ENCODE measurements around the gene LTA4H. TPM values are rescaled to one million over a fixed set of nuclear protein-coding genes. Genes with fewer than 3 reads are reported as not detected.

LTA4H gene
- total and polyA plus RNA-seq, 2 of the 4 experiments (the other 2 are of a cell fraction): 41.0 to 43.3 TPM

GRCh38 chr12:96020314-96021003 lies 14.9 kb downstream of the LTA4H start:
- no peaks in the 10 kb centered on the region for H3K79me1 ChIP-seq (ENCODE audit: low read depth in 1 of 2, low read length in 2 of 2)
- no peak overlapping the region for H3K14ac ChIP-seq (replicated peaks; ENCODE audit: low read depth, low read length)

More at GRCh38 chr12:96020314-96021003, 14.9 kb downstream of the LTA4H start:
- H2BK5ac ChIP-seq (ENCODE audit: low read depth, low read length, poor library complexity, severe bottlenecking): no peak overlapping the region
- no peak overlapping the region for H3K4me2 ChIP-seq (ENCODE audit: low read depth, low read length)
- no peak overlapping the region for H4K5ac ChIP-seq (ENCODE audit: low read depth, low read length)
- no peak for ATAC-seq (ENCODE audit: low read depth)
- BruUV-seq (replicated peaks): no TSS peak
- ChIA-PET CTCF (no interaction called here), POLR2A (ENCODE audit: unreplicated experiment) (no interaction called here)
- no peak overlapping the region for H3K23ac ChIP-seq (ENCODE audit: low read depth, low read length)
- in situ Hi-C loops (cut with MboI; ENCODE audit: low sequenced_read_pairs): no loop called here
- no peak overlapping the region for H2BK15ac ChIP-seq (ENCODE audit: low read depth, low read length)
- no peaks in the 10 kb centered on the region for H3K9me3 ChIP-seq (ENCODE audit: control insufficient read depth, insufficient read depth, low read length)
- H3K27ac ChIP-seq (ENCODE audit: insufficient read depth, low read length): no peak overlapping the region
- peaks cover 3% of the 10 kb centered on the region; the same call in 1 of the 2 replicates for H3K9me1 ChIP-seq (ENCODE audit: insufficient read depth, low read length)
- no peak overlapping the region for H2AFZ ChIP-seq (replicated peaks; ENCODE audit: low read length, poor library complexity)
- no peaks in the 10 kb centered on the region for H4K20me1 ChIP-seq (ENCODE audit: insufficient read depth, low read length)
- H2BK120ac ChIP-seq (ENCODE audit: low read depth, low read length): no peak overlapping the region
- H2AK9ac ChIP-seq (replicated peaks; ENCODE audit: low read depth, low read length, poor library complexity): no peak overlapping the region
- WGBS, 2 experiments (ENCODE audit: extremely low coverage in 2 of 2, insufficient read length in 1 of 2): no CpG with 5 or more reads among the region's 3 CpGs
- no peak overlapping the region for H3K56ac ChIP-seq (ENCODE audit: extremely low read depth, insufficient read depth, low read length)
- H3K4me1 ChIP-seq (ENCODE audit: control insufficient read depth, insufficient read depth, low read length): no peaks in the 10 kb centered on the region
- no peaks in the 10 kb centered on the region for H3K27me3 ChIP-seq (ENCODE audit: control insufficient read depth, insufficient read depth, low read length)
- no peak overlapping the region for H3K4ac ChIP-seq (ENCODE audit: low read depth, low read length)
- intact Hi-C loops (cut with micrococcal nuclease): no loop called here
- no peak overlapping the region for H3K18ac ChIP-seq (ENCODE audit: low read depth, low read length)
- no peak for DNase-seq
- H2BK20ac ChIP-seq (ENCODE audit: low read depth, low read length): no peak overlapping the region
- H2AK5ac ChIP-seq (ENCODE audit: low read depth, low read length): no peak overlapping the region
- H4K91ac ChIP-seq (ENCODE audit: insufficient read depth, low read depth, low read length): no peak overlapping the region
- TF ChIP-seq MXI1 (IDR thresholded peaks at IDR 0.05; ENCODE audit: borderline replicate concordance, low read depth, low read length) (no peak), NFE2L2 (IDR thresholded peaks at IDR 0.05; ENCODE audit: low read depth, low read length) (no peak), CTCF (conservative IDR thresholded peaks at IDR 0.05; ENCODE audit: low read depth, low read length) (no peak), RCOR1 (IDR thresholded peaks at IDR 0.05; ENCODE audit: insufficient replicate concordance, low read length) (no peak), MAFK (IDR thresholded peaks at IDR 0.05; ENCODE audit: low read depth, low read length) (no peak), RFX5 (IDR thresholded peaks at IDR 0.05; ENCODE audit: low read depth, low read length) (no peak), MAZ (IDR thresholded peaks at IDR 0.05; ENCODE audit: borderline replicate concordance, low read depth, low read length) (no peak), RAD21 (IDR thresholded peaks at IDR 0.05; ENCODE audit: low read length) (no peak), CEBPB (IDR thresholded peaks at IDR 0.05; ENCODE audit: low read depth, low read length) (no peak), USF2 (IDR thresholded peaks at IDR 0.05; ENCODE audit: low read depth, low read length) (no peak), ELK1 (IDR thresholded peaks at IDR 0.05; ENCODE audit: borderline replicate concordance, low read depth, low read length) (no peak), CHD1 (IDR thresholded peaks at IDR 0.05; ENCODE audit: low read depth, low read length) (no peak), BHLHE40 (IDR thresholded peaks at IDR 0.05; ENCODE audit: low read depth, low read length) (no peak), FOS (IDR thresholded peaks at IDR 0.05; ENCODE audit: low read depth, low read length) (no peak), SMC3 (IDR thresholded peaks at IDR 0.05; ENCODE audit: low read depth, low read length) (no peak), POLR2A (IDR thresholded peaks at IDR 0.05; ENCODE audit: low read depth, low read length) (no peak)
- peaks cover 14% of the 10 kb centered on the region for H3K36me3 ChIP-seq (ENCODE audit: control insufficient read depth, insufficient read depth, low read length)
- no peak overlapping the region for H3K9ac ChIP-seq (ENCODE audit: low read depth, low read length)
- H4K8ac ChIP-seq (ENCODE audit: low read depth in 2 of 2, low read length in 2 of 2): no peak overlapping the region
- dilution Hi-C loops (cut with HindIII; ENCODE audit: low sequenced_read_pairs, unreplicated experiment): no loop called here
- H3K4me3 ChIP-seq (ENCODE audit: insufficient read depth, low read depth, low read length): no peak overlapping the region

All from IMR-90 (cell line).